HCT116 (cell line): Measurements from ENCODE around the gene RPP21. TPM values are rescaled to one million over a fixed set of nuclear protein-coding genes. Genes with fewer than 3 reads are reported as not detected.

Experiments
- ATAC-seq: fragments of 200-7000 bp; cut with Tn5 transposase; 2 replicates; pipeline ENCODE4 v1.9.1; 2020; ENCODE audit warnings: mild to moderate bottlenecking, moderate library complexity
- BruUV-seq: library from RNA; stranded (reverse); fragments of 400-500 nt; replicated peaks from 2 replicates; lab custom pipeline; 2021; lab: Mats Ljungman, UMichigan
- CTCF ChIA-PET: fragments of 300-600 bp; sonication (Branson Sonifier 250); formaldehyde crosslinking; loops from one replicate; lab custom pipeline; 2021; ENCODE audit warnings: antibody characterized with exemption; lab: Charles Lee
- POLR2A ChIA-PET: fragments of 300-600, 350-600 bp; sonication (Branson Sonifier 250); formaldehyde crosslinking; loops from one replicate; lab custom pipeline; 2021; ENCODE audit warnings: antibody characterized with exemption; lab: Charles Lee
- RAD21 ChIA-PET, 2 experiments: fragments of 300-600 bp; sonication (Branson Sonifier 250); formaldehyde crosslinking; loops; one replicate each; lab custom pipeline; 2023; ENCODE audit warnings: low total read pairs in 2 of 2; ENCODE audit not compliant: uncharacterized antibody in 2 of 2, unreplicated experiment in 2 of 2, low non-redundant PET in 1 of 2; lab: Charles Lee
- DNase-seq: peaks from one replicate; pipeline ENCODE4 v3.0.0-alpha.2; 2010; ENCODE audit warnings: low read depth, low spot score
- H2AFZ ChIP-seq: fragments of 200-600 bp; shearing (Covaris generic), sonication (generic); 2 replicates; pipeline ENCODE4 v1.6.1; 2017; ENCODE audit warnings: low read depth, mixed run types, mixed read lengths, antibody characterized with exemption, low read length; ENCODE audit not compliant: poor library complexity, severe bottlenecking
- H3K27ac ChIP-seq: 2 replicates; pipeline ENCODE4 v1.5.1; 2012; ENCODE audit warnings: low read depth, low read length
- H3K27me3 ChIP-seq: fragments of 200-600 bp; sonication (generic); 2 replicates; pipeline ENCODE4 v1.6.1; 2016; ENCODE audit warnings: mixed run types, low read length, mixed read lengths; ENCODE audit not compliant: insufficient read depth
- H3K36me3 ChIP-seq, 2 experiments: fragments of 200-500 bp in 1 of 2; fragments of 200-600 bp in 1 of 2; sonication (Bioruptor generic) in 1 of 2; sonication (generic) in 1 of 2; 2 replicates each; pipeline versions ENCODE4 v1.5.1 to v1.6.1; 2014 to 2016; ENCODE audit warnings: low read length in 2 of 2, inconsistent platforms in 1 of 2, mixed read lengths in 1 of 2, mixed run types in 1 of 2; ENCODE audit not compliant: insufficient read depth in 2 of 2, control insufficient read depth in 1 of 2
- H3K4me1 ChIP-seq, 2 experiments: fragments of 200-600 bp in 1 of 2; sonication (generic) in 1 of 2; 2 replicates each; pipeline versions ENCODE4 v1.5.1 to v1.6.1; 2012 to 2017; ENCODE audit warnings: low read length in 2 of 2, inconsistent platforms in 1 of 2, mild to moderate bottlenecking in 1 of 2, mixed read lengths in 1 of 2, mixed run types in 1 of 2, moderate library complexity in 1 of 2; ENCODE audit not compliant: insufficient read depth in 2 of 2, control insufficient read depth in 1 of 2
- H3K4me2 ChIP-seq: fragments of 200-600 bp; sonication (generic); 2 replicates; pipeline ENCODE4 v1.6.1; 2017; ENCODE audit warnings: mixed run types, low read length, mixed read lengths
- H3K4me3 ChIP-seq, 2 experiments: fragments of 200-600 bp in 1 of 2; sonication (generic) in 1 of 2; replicated peaks in 1 of 2; 2 replicates each; pipeline ENCODE4 v1.5.1; 2011 to 2016; ENCODE audit warnings: low read length in 2 of 2, control low read depth in 1 of 2, low read depth in 1 of 2, mild to moderate bottlenecking in 1 of 2, mixed read lengths in 1 of 2, mixed run types in 1 of 2
- H3K79me2 ChIP-seq: fragments of 200-600 bp; sonication (generic); 2 replicates; pipeline ENCODE4 v1.6.1; 2017; ENCODE audit warnings: mild to moderate bottlenecking, mixed run types, low read length, moderate library complexity, mixed read lengths; ENCODE audit not compliant: insufficient read depth
- H3K9ac ChIP-seq: fragments of 200-600 bp; sonication (generic); 2 replicates; pipeline ENCODE4 v1.6.1; 2016; ENCODE audit warnings: low read length, mixed read lengths
- H3K9me2 ChIP-seq: fragments of 200-600 bp; sonication (generic), shearing (Covaris generic); 2 replicates; pipeline ENCODE4 v1.6.1; 2017; ENCODE audit warnings: mixed run types, mild to moderate bottlenecking, moderate library complexity; ENCODE audit not compliant: insufficient read depth
- H3K9me3 ChIP-seq, 2 experiments: fragments of 200-500 bp in 1 of 2; fragments of 200-600 bp in 1 of 2; sonication (Bioruptor generic) in 1 of 2; sonication (generic) in 1 of 2; 2 replicates each; pipeline ENCODE4 v1.6.1; 2014 to 2017; ENCODE audit warnings: low read length in 2 of 2, mixed read lengths in 2 of 2, inconsistent platforms in 1 of 2, low read depth in 1 of 2, mild to moderate bottlenecking in 1 of 2, mixed run types in 1 of 2, moderate library complexity in 1 of 2; ENCODE audit not compliant: control insufficient read depth in 1 of 2, insufficient read depth in 1 of 2
- H4K20me1 ChIP-seq: fragments of 200-600 bp; sonication (generic), shearing (Covaris generic); 2 replicates; pipeline ENCODE4 v1.6.1; 2017; ENCODE audit warnings: mixed run types, mild to moderate bottlenecking, moderate library complexity; ENCODE audit not compliant: insufficient read depth
- CBX3 ChIP-seq: IDR thresholded peaks from 2 replicates; pipeline ENCODE4 v1.6.1; 2012; ENCODE audit warnings: low read depth
- CEBPB ChIP-seq: IDR thresholded peaks from 2 replicates; pipeline ENCODE4 v1.6.1; 2012; ENCODE audit warnings: low read depth
- ELF1 ChIP-seq: IDR thresholded peaks from 2 replicates; pipeline ENCODE4 v1.6.1; 2012; ENCODE audit warnings: low read depth, borderline replicate concordance
- FOSL1 ChIP-seq: IDR thresholded peaks from 2 replicates; pipeline ENCODE4 v1.6.1; 2012; ENCODE audit warnings: low read depth
- POLR2A ChIP-seq: IDR thresholded peaks from 2 replicates; pipeline ENCODE4 v1.7.0; 2011; ENCODE audit warnings: borderline replicate concordance; ENCODE audit not compliant: insufficient read depth, insufficient read length; ENCODE audit errors: extremely low read depth
- RAD21 ChIP-seq: IDR thresholded peaks from 2 replicates; pipeline ENCODE4 v1.6.1; 2012; ENCODE audit warnings: low read depth, mild to moderate bottlenecking
- SRF ChIP-seq: IDR thresholded peaks from 2 replicates; pipeline ENCODE4 v1.6.1; 2012; ENCODE audit warnings: low read depth
- ZBTB33 ChIP-seq: IDR thresholded peaks from 2 replicates; pipeline ENCODE4 v1.6.1; 2011; ENCODE audit warnings: mild to moderate bottlenecking, low read length, moderate library complexity; ENCODE audit not compliant: insufficient replicate concordance; ENCODE audit errors: extremely low read depth
- ZFX ChIP-seq: fragments of 450-650 bp; IDR thresholded peaks from 2 replicates; pipeline ENCODE4 v1.6.1; 2017
- ZNF274 ChIP-seq: fragments of 200-500 bp; sonication (Bioruptor generic); IDR thresholded peaks from 2 replicates; pipeline ENCODE4 v1.6.1; 2014; ENCODE audit warnings: mild to moderate bottlenecking, low read depth, low read length, inconsistent platforms
- intact Hi-C: fragments of 100-400 bp; cut with micrococcal nuclease; formaldehyde crosslinking; loops from 2 replicates; pipeline ENCODE4 v1.10.0; 2022
- total RNA-seq: library from RNA; stranded (reverse); gene quantifications from one replicate; pipeline ENCODE4 v1.2.1, GENCODE V29; 2021; ENCODE audit not compliant: unreplicated experiment

Gene RPP21
- total RNA-seq, 1 experiment from 2014 or later: 70.4 TPM

- H3K79me2 ChIP-seq: no peaks in the 10 kb centered on the region
- no peaks in the 10 kb centered on the region for H3K36me3 ChIP-seq
- H3K27ac ChIP-seq: no peak overlapping the region
- RAD21 ChIA-PET: no interaction called here
- DNase-seq (no peak), ATAC-seq (no peak)
- 0 out of 2 replicates have a peak, but pooled peaks cover 7% of the 10 kb centered on the region for H3K27me3 ChIP-seq
- intact Hi-C loops: no loop called here
- peaks cover 0 to 6% of the 10 kb centered on the region in 2 experiments; a peak in 1 of 4 replicates for H3K4me1 ChIP-seq
- no peak overlapping the region for H3K4me2 ChIP-seq
- TF ChIP-seq CBX3 (no peak), SRF (no peak), FOSL1 (no peak), RAD21 (no peak), POLR2A (no peak), ZNF274 (no peak), ZBTB33 (no peak), ELF1 (no peak)
- no peak overlapping the region for H3K9ac ChIP-seq
- H3K4me3 ChIP-seq: no peak overlapping the region
- POLR2A ChIA-PET: no interaction called here
- no TSS peak for BruUV-seq
- H3K9me3 ChIP-seq: no peaks in the 10 kb centered on the region
- no peaks in the 10 kb centered on the region for H3K9me2 ChIP-seq
- H2AFZ ChIP-seq: no peak overlapping the region
- CTCF ChIA-PET: interaction anchor here (0.6 to 1.6 kb wide), 4 partner anchors 94 to 185 kb away, joined by 3 to 4 read pairs (median 3); no protein-coding TSS in a partner anchor
- no peaks in the 10 kb centered on the region for H4K20me1 ChIP-seq
These were observed 14.3 kb downstream of the RPP21 start for GRCh38 chr6:30359276-30359675.

GRCh38 chr6:30360139-30360538 is 15.2 kb downstream of the RPP21 start:
- TF ChIP-seq ZFX: no peak
- no peak for TF ChIP-seq CEBPB
- BruUV-seq: no TSS peak
- Histone ChIP-seq H3K27me3 (0 out of 2 replicates have a peak, but pooled peaks cover 7% of the 10 kb centered on the region), H3K9me2 (no peaks in the 10 kb centered on the region), H3K27ac (no peak overlapping the region), H3K4me3 (no peak overlapping the region), H3K36me3 (no peaks in the 10 kb centered on the region), H3K9me3 (no peaks in the 10 kb centered on the region), H4K20me1 (no peaks in the 10 kb centered on the region), H3K79me2 (no peaks in the 10 kb centered on the region), H3K4me2 (no peak overlapping the region), H2AFZ (no peak overlapping the region), H3K9ac (no peak overlapping the region), H3K4me1 (peaks cover 0 to 6% of the 10 kb centered on the region in 2 experiments; a peak in 1 of 4 replicates)
- POLR2A ChIA-PET: no interaction called here
- ATAC-seq: no peak
- RAD21 ChIA-PET: no interaction called here
- intact Hi-C loops: no loop called here
- CTCF ChIA-PET: interaction anchor here (0.9 kb wide), 1 partner anchor 93 kb away, joined by 3 read pairs; no protein-coding TSS in a partner anchor
- no peak for DNase-seq
